Measurements from ENCODE around the gene LACTBL1.

DNA sequence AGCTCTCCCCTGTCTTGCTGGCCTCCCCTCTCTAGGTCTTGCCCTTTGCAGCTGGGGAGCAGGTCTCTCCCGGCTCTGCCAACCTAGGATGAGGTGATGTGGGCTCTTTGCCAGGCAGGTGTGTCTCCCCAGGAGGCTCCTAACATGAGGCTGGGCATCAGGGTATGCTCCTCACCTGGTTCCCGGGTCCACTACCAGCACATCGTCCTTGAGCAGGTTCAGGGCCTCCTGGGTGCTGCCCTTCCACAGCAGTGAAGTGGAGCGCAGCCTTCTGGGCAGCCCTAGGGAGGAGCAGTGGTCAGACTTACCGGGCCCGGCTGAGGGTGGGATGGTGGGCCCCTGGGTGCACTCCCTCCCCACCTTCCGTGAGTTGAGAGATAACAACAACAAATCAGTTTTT lies 17.5 kb downstream of the LACTBL1 start:
- TF ChIP-seq POLR2AphosphoS5 (IDR thresholded peaks at IDR 0.05; ENCODE audit: borderline replicate concordance, low read depth, low read length) (no peak), EZH2 (IDR thresholded peaks at IDR 0.05) (no peak)
